Kidney (tissue), 14 donors: ENCODE results near the gene EIF4E. TPM values are rescaled to one million over a fixed set of nuclear protein-coding genes. Genes with fewer than 3 reads are reported as not detected.
"Not testable (repeated sequence)": the region's sequence is repeated elsewhere in the genome, so short reads cannot be mapped to it uniquely, and the experiment has no call there.

Experiments used
- DNase-seq, 5 donors: peaks; one replicate each; pipeline ENCODE4 v3.0.0-alpha.2; 2013 to 2020
- FAIRE-seq: peaks from 2 replicates; lab custom pipeline; 2012; peaks lifted over from hg19 to GRCh38; lab: Jason Lieb, UNC
- H3K27ac ChIP-seq, 2 donors: one replicate each; pipeline ENCODE4 v1.7.0; 2013; ENCODE audit warnings: low read depth in 2 of 2, low read length in 2 of 2, inconsistent platforms in 1 of 2
- H3K27me3 ChIP-seq: one replicate; pipeline ENCODE4 v1.7.1; 2013; ENCODE audit warnings: low read length, inconsistent platforms; ENCODE audit not compliant: control insufficient read depth, insufficient read depth
- H3K36me3 ChIP-seq, 3 donors: one replicate each; pipeline versions ENCODE4 v1.7.0 to v1.7.1; 2013; ENCODE audit warnings: low read length in 3 of 3, control low read depth in 1 of 3, inconsistent platforms in 1 of 3; ENCODE audit not compliant: insufficient read depth in 3 of 3, control insufficient read depth in 2 of 3
- H3K4me1 ChIP-seq, 3 donors: one replicate each; pipeline versions ENCODE4 v1.7.0 to v1.7.1; 2013; ENCODE audit warnings: low read length in 3 of 3, inconsistent platforms in 1 of 3, low read depth in 1 of 3; ENCODE audit not compliant: control insufficient read depth in 2 of 3, insufficient read depth in 2 of 3
- H3K4me3 ChIP-seq, 3 donors: one replicate each; pipeline versions ENCODE4 v1.7.0 to v1.8.1; 2013; ENCODE audit warnings: low read length in 3 of 3, control low read depth in 1 of 3, inconsistent platforms in 1 of 3
- H3K9ac ChIP-seq, 3 donors: one replicate each; pipeline versions ENCODE4 v1.7.0 to v1.7.1; 2013; ENCODE audit warnings: low read length in 3 of 3, control low read depth in 1 of 3, inconsistent platforms in 1 of 3
- H3K9me3 ChIP-seq, 3 donors: one replicate each; pipeline versions ENCODE4 v1.7.0 to v1.7.1; 2013; ENCODE audit warnings: low read length in 3 of 3, control low read depth in 1 of 3, inconsistent platforms in 1 of 3; ENCODE audit not compliant: control insufficient read depth in 2 of 3, insufficient read depth in 1 of 3
- intact Hi-C: fragments of 100-400 bp; cut with DNase I; formaldehyde crosslinking; loops from one replicate; pipeline ENCODE4 v1.11.1; 2022
- polyA plus RNA-seq: library from polyadenylated mRNA; stranded (reverse); fragments of 350-450 nt; fragmentation: Illumina TruSeq; extraction: RNeasy Lipid Tissue Mini Kit (QIAGEN cat#74804); gene quantifications from one replicate; pipeline ENCODE4 v1.2.3, GENCODE V29; 2014; ENCODE audit warnings: low read depth, low replicate concordance; ENCODE audit not compliant: insufficient read depth
- total RNA-seq: library from RNA; stranded (reverse); fragmentation: NEBNext Ultra II Directional; extraction: Animal tissue kit (Norgen Biotek cat#: 25700); gene quantifications from one replicate; pipeline ENCODE4 v1.2.1, GENCODE V29; 2021
- TF ChIP-seq, protein P1 (sequence below): IDR thresholded peaks from 3 replicates; pipeline ENCODE4 v1.5.1; 2012; ENCODE audit warnings: mild to moderate bottlenecking, moderate library complexity, borderline replicate concordance; ENCODE audit not compliant: insufficient read depth; ENCODE audit errors: extremely low read depth
- donor health status: control.
- donor health status: control.
- donor health status: control.
- donor health status: control.
- donor health status: control.
- donor health status: DM: yes; HTN: yes; CAD: no.
- donor health status: Normal renal cell carcinoma (clear cell type).

EIF4E gene
- total and polyA plus RNA-seq, 2 donors from 2014 or later: 52.3 to 63.2 TPM

DNA sequence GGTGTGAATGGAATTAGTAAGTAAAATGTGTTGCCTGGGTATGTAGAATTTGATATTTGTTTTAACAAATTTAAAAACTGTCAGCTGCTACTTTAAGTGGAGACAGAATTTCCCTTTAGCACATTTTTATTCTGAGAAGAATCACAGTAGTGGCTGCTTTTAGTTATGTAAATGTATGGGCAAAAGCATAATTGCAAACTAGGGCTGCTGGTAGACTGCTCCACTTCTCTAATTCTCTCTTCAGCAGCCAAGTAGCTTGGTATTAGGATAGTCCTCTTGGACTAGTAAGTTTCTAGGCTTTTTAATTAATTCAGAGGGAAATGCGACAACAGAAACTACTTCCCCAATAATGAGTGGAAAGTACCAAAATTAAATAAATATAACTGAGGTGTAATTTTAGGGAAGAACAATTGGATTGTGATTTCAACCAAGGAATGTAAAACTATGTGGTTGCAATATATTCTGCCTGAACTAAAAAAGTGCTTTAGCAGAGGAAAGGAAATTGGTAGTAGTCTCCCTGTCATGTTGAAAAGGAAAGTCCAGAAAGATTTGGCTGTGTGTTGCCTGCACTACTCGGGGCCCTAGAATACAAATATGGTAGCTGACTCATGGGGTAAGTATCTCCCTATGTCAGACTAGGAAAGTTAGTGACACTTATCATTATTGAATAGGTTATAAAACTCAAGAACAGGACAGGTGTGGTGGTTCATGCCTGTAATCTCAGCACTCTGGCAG is 9.2 kb upstream of the EIF4E start:
- DNase-seq (no peak), FAIRE-seq (no peak)
- Histone ChIP-seq H3K9ac (no peak overlapping the region), H3K27ac (no peak overlapping the region), H3K9me3 (no peaks in the 10 kb centered on the region), H3K4me3 (no peak overlapping the region), H3K4me1 (no peaks in the 10 kb centered on the region), H3K27me3 (no peaks in the 10 kb centered on the region), H3K36me3 (no peaks in the 10 kb centered on the region)
- intact Hi-C loops: no loop called here
- TF ChIP-seq, protein P1, sequence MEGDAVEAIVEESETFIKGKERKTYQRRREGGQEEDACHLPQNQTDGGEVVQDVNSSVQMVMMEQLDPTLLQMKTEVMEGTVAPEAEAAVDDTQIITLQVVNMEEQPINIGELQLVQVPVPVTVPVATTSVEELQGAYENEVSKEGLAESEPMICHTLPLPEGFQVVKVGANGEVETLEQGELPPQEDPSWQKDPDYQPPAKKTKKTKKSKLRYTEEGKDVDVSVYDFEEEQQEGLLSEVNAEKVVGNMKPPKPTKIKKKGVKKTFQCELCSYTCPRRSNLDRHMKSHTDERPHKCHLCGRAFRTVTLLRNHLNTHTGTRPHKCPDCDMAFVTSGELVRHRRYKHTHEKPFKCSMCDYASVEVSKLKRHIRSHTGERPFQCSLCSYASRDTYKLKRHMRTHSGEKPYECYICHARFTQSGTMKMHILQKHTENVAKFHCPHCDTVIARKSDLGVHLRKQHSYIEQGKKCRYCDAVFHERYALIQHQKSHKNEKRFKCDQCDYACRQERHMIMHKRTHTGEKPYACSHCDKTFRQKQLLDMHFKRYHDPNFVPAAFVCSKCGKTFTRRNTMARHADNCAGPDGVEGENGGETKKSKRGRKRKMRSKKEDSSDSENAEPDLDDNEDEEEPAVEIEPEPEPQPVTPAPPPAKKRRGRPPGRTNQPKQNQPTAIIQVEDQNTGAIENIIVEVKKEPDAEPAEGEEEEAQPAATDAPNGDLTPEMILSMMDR: no peak

GRCh38 chr4:98935633-98936032 is 6.7 kb upstream of the EIF4E start:
- TF ChIP-seq, protein P1: no peak
- Histone ChIP-seq H3K36me3 (no peaks in the 10 kb centered on the region), H3K4me3 (no peak overlapping the region), H3K27me3 (no peaks in the 10 kb centered on the region), H3K4me1 (no peaks in the 10 kb centered on the region), H3K9me3 (no peaks in the 10 kb centered on the region), H3K9ac (no peak overlapping the region), H3K27ac (no peak overlapping the region)
- no peak for DNase-seq
- intact Hi-C loops: no loop called here
- no peak for FAIRE-seq

DNA sequence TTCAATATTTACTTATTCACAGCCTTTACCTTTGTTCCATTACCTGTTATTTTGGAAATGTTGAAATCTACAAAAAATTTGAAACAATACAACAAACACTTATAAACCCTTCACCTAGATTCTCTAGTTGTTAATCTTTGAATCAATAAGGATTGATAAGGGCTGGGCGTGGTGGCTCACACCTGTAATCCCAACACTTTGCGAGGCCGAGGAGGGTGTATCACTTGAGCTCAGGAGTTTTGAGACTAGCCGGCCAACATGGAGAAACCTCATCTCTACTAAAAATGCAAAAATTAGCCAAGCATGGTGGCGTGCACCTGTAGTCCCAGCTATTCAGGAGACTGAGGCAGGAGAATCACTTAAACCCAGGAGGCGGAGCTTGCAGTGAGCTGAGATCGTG is 5.9 kb upstream of the EIF4E start:
- FAIRE-seq, H3K27me3 ChIP-seq, H3K27ac ChIP-seq, H3K4me3 ChIP-seq, intact Hi-C loops, H3K9ac ChIP-seq, H3K4me1 ChIP-seq, DNase-seq, H3K9me3 ChIP-seq, H3K36me3 ChIP-seq: not testable (repeated sequence)

DNA sequence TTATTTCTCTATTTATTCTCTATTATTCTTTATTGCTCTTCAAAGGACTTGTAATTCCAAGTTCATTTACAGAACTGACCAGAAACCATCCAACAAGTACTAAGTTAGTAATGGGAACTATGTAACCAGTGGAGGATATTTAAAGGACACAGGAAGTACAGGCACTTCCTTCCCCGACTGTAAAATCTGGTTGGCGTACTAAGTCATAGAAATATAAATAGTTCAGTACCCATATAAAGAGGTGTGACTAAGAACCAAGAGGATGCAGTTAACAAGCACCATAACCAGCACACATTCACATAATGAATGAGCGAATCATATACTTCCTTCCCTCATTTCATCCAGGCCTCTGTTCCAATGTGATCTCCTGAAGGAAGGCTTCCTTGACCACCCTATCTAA is 3.6 kb upstream of the EIF4E start:
- H3K36me3 ChIP-seq: no peaks in the 10 kb centered on the region
- no peak overlapping the region for H3K4me3 ChIP-seq
- no peak for FAIRE-seq
- intact Hi-C loops: no loop called here
- TF ChIP-seq, protein P1: no peak
- DNase-seq: no peak
- H3K4me1 ChIP-seq: peaks cover 0 to 5% (median 3%) of the 10 kb centered on the region in 3 donors
- no peaks in the 10 kb centered on the region for H3K27me3 ChIP-seq
- H3K9ac ChIP-seq: no peak overlapping the region
- no peaks in the 10 kb centered on the region for H3K9me3 ChIP-seq
- H3K27ac ChIP-seq: no peak overlapping the region
